Measurements from ENCODE around the gene GMPR.
"Not testable (repeated sequence)": the region's sequence is repeated elsewhere in the genome, so short reads cannot be mapped to it uniquely, and the experiment has no call there.

GMPR gene

GRCh38 chr6:16248271-16248853 is 10.0 kb downstream of the GMPR start:
- DNase-seq (ENCODE audit: low read depth in 2 of 2) = no peak

- no peak for DNase-seq (ENCODE audit: low read depth in 2 of 2)
Observed at GRCh38 chr6:16249971-16250370, 11.6 kb downstream of the GMPR start.

DNA sequence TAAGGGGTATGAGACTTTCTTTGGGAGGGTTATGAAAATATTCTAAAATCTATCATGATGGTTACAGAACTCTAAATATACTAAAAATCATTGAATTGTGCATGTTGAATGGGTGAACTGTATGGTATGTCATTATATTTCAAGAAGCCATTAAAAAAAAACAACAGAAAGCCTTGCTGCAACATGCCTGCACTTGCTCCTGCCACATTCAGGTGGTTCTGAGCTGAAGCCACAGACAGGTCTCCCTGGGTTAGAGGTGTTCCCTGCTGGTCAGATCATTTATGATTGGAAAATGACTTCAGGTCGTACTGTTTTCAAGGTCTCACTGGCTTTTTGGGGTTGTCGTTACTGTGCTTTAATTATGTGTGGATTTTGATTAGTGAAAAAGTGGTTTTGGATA is 13.3 kb downstream of the GMPR start:
- DNase-seq (ENCODE audit: low read depth in 2 of 2) = no peak

GRCh38 chr6:16252686-16253299 is 14.4 kb downstream of the GMPR start:
- no peak for DNase-seq (ENCODE audit: low read depth in 2 of 2)

- no peak for DNase-seq (ENCODE audit: low read depth in 2 of 2)
Observed at GRCh38 chr6:16253399-16254144, 15.2 kb downstream of the GMPR start.

DNA sequence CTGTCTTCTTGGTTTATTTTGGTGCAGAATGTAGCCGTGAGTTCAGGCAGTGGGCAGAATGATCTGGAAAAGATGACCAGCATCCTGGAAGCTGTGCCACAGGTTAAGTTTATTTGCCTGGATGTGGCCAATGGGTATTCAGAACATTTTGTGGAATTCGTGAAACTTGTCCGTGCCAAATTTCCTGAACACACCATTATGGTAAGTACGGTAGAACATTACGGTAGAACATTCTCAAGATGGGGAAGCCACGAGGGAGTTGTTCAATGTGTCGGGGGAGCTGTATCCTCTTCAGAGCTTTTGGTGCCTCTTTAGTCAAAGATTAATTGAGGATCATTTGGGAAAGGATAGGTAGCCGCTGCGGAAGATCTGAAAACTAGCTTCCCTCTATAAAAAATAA is 16.1 kb downstream of the GMPR start:
- DNase-seq (ENCODE audit: low read depth in 2 of 2) = no peak

GRCh38 chr6:16256781-16257180 is 18.4 kb downstream of the GMPR start:
- DNase-seq (ENCODE audit: low read depth in 2 of 2) = no peak

DNA sequence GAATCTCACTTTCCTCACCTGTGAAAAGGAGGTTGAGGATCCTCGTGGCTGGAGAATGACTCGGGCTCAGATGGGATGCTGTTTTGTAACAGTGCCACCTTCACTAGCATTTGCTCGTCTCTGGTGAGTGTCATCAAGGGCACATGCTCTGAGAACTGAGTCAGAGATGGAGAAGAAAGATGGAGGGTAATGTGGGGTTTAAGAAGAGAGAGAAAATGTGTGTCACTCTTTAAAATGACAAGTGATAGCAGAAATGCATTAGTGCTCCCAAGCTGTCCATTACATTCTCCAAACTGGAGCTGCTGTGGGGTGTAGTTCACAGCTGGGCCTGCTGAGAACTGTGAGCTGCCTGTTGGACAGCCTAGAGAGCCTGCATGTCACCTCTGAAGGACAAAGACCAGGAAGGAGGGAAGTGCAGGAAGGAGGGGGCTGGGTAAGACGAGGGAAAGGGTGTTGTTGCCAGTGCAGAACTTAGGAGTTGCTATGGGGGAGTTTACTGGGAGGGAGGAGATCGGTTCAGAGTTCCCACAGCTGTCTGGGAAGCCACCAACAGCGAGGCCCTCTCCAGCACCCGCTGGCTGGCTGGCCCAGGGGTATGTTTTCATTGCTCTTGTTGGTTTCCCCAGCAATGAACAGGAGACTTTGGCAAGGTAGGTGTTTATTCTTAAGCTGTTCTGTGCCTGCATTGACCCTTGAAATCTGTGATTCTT is 19.8 kb downstream of the GMPR start:
- DNase-seq (ENCODE audit: low read depth in 2 of 2) = no peak

DNA sequence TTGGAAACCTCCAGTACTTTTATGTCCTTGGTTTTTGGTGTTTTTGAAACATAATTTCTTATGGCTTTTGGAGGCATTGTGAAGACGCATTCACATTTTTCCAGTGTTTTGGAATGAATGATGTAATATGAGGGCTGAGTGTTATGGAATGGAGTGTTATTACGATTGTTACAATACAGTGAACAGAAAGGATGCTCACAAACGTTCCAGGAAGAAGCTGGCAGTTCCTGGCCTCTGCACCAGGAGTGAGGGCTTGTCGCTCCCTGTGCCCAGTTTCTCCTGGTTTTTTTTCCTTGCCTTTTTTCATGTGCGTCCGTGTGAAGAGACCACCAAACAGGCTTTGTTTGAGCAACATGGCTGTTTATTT is 20.3 kb downstream of the GMPR start:
- DNase-seq (ENCODE audit: low read depth in 2 of 2) = no peak

- DNase-seq (ENCODE audit: low read depth in 2 of 2) = not testable (repeated sequence)
Observed at GRCh38 chr6:16259604-16260003, 21.2 kb downstream of the GMPR start.

DNA sequence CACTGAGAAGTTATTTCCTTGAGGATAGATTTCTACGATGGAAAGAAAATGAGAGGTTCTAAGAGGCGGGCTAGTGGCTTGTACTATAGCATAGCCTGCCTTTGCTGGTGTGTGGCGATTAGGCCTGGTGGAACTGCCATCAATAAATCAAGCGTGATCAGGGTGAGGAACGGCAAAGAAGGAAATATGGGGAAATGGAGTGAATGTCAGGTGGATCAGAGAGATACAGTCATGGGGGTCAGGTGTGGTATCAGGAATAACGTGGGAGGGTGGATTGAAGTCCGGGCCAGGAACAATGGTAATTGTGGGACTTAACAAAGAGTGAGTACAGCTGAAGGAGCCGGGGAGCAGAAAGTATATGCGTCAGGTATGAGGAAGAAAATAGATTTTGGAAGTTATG is 22.2 kb downstream of the GMPR start:
- not testable (repeated sequence) for DNase-seq (ENCODE audit: low read depth in 2 of 2)

- not testable (repeated sequence) for DNase-seq (ENCODE audit: low read depth in 2 of 2)
Observed at GRCh38 chr6:16262773-16263172, 24.4 kb downstream of the GMPR start.

DNA sequence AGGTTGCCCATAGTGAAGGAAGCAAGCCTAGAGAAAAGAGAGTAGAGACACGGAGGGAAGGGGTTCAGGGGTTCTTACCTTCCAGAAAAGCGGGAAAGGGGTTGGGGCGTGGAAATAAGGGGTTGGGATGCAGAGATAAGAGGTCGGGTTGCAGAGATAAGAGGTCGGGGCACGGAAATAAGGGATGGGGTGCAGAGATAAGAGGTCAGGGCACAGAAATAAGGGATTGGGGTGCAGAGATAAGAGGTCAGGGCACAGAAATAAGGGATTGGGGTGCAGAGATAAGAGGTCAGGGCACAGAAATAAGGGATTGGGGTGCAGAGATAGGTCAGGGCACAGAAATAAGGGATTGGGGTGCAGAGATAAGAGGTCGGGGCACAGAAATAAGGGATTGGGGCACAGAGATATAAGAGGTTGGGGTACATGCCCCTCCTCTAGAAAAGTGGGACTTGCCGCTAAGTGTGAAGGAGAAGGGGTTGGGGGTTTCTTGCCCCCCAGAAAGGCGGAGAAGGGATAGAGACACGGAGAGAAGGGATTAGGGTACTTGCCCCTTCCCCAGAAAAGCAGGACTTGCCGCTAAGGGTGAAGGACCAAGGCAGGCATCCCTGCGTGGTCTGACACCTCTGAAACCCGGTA is 25.2 kb downstream of the GMPR start:
- DNase-seq (ENCODE audit: low read depth in 2 of 2) = not testable (repeated sequence)

GRCh38 chr6:16264785-16265184 is 26.4 kb downstream of the GMPR start:
- DNase-seq (ENCODE audit: low read depth in 2 of 2) = no peak

GRCh38 chr6:16265351-16266341 is 27.3 kb downstream of the GMPR start:
- DNase-seq (ENCODE audit: low read depth in 2 of 2) = no peak

DNA sequence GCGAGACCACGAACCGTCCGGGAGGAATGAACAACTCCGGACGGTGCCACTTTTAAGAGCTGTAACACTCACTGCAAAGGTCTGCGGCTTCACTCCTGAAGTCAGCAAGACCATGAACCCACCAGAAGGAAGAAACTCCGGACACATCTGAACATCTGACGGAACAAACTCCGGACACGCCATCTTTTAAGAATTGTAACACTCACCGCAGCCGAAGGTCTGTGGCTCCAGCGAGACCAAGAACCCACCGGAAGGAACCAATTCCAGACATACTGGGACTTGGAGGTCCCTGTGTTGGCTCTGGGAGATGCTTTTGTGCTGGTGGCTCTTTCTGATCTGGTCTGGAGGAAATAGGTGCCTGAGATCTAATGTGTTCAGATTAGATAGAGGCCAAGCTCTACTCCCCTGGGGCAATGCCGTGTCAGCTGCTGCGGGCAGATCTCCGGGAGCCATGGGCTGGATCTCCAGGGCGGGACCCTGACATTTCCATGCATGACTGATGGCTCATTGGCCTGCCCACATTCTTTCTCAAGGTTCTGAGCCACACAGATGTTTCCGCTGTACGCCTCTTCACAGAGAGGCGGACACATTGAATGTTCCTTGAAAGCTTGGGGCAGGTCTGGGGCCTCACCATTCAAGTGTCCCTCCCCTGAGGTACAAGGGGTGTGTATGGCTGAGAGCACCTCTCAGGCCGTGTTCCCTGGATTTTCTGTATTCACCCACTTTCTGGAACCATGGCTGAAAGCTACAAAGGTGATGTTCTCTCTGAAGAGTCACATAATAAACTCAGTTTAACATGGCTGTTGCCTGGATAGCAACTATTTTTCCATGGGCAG is 29.3 kb downstream of the GMPR start:
- no peak for DNase-seq (ENCODE audit: low read depth in 2 of 2)

DNA sequence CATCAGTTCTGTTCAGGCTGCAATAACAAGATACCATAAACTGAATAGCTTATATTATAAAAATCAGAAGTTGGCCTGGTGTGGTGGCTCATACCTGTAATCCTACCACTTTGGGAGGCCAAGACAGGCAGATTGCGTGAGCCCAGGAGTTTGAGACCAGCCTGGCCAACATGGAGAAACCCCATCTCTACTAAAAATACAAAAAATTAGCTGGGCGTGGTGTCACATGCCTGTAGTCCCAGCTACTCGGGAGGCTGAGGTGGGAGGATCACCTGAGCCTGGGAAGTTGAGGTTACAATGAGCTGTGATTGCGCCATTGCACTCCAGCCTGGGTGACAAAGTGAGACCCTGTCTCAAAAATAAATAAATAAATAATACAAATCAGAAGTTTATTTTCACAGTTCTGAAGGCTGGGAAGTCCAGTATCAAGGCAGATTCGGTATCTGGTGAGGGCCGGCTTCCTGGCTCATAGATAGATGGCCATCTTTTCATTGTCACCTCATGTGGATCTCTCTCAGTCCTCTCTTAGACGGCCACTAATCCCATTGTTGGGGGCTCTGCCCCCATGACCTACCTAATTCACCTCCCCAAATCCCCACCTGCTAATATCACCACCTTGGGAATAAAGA is 31.2 kb downstream of the GMPR start:
- DNase-seq (ENCODE audit: low read depth in 2 of 2) = not testable (repeated sequence)

DNA sequence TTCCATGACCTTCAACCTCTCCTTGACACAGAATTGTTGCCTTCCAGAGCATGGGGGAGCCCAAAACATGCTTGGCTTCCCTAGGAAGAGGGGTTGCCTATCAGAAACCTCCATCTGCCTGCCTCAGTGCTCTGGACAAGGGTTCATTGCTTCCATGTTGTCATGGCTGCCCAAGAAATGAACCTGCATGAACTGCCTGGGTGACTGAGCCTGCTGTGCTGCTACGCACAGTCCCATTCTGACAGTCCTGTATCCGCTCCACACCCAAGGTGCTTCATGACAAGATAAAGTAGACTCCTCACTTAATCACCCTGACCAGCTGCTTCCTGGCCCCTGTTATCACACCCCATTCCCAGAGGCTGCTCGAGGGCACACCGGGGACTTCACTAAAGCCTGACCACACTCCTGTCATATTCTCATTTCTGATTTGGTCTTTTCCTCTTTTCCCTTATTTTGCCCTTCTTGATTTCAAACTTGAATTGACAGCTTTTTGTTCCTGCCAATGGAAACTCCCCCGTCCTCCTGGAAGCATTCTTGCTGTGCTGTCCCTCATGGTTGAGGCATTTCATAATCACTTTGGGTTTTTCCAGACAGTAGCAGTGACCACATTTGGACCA is 31.9 kb downstream of the GMPR start:
- DNase-seq (ENCODE audit: low read depth in 2 of 2) = no peak

GRCh38 chr6:16271428-16271827 is 33.0 kb downstream of the GMPR start:
- DNase-seq (ENCODE audit: low read depth in 2 of 2) = no peak
